ENCODE data around the gene ATP13A4. TPM values are rescaled to one million over a fixed set of nuclear protein-coding genes. Genes with fewer than 3 reads are reported as not detected.
A peak's percentile ranks its signal among the peaks of the same experiment; 100 is the strongest.

The ATP13A4 gene
- polyA plus RNA-seq, 1 donor from 2014 or later, result 6.2 TPM

DNA sequence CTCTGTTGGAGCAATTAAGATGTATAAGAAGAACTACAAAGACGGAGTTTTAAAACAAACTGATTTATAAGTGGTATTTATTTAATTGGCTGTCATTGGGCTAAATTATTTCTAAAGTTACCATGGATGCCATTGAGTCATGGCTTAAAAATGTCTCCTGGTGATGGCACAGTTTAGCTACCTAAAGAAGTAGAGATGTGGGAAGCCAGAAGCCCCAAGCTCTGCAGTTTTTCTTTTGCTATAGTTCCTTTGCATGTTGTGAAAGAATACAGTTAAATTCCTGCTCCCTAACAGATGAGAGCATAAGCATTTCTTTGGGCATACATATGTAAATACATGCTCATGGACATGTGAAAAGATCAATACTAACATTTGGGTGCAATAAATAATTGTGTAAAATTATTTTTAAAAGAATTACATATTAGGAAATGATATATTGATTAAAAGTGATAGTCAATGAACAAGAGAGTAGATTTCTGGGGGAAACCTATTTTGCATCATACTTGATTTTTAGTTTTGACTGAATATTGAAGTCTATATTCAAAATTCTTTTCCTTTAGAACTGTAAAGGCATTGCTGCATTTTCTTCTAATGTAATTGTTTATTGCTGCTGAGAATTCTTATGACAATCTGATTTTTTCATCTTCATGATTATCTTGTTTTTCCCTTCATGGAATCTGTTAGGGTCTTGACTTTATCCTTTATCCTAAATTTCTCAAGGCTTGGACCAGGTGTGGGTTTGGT lies 40.4 kb upstream of the ATP13A4 start:
- H3K4me2 ChIP-seq (ENCODE audit: low read length), result peak overlapping the region; percentile 35
- no peaks in the 10 kb centered on the region for H4K20me1 ChIP-seq (ENCODE audit: insufficient read depth)
- no peak overlapping the region for H3K27ac ChIP-seq (ENCODE audit: low read length)
- TF ChIP-seq TAF1 (IDR thresholded peaks at IDR 0.05; ENCODE audit: low read depth), result no peak
- TF ChIP-seq RAD21 (conservative IDR thresholded peaks at IDR 0.05), result no peak
- no peak for TF ChIP-seq EZH2 (IDR thresholded peaks at IDR 0.05; ENCODE audit: borderline replicate concordance, insufficient read depth, low read length, poor library complexity, severe bottlenecking)
- TF ChIP-seq EP300 (conservative IDR thresholded peaks at IDR 0.05; ENCODE audit: poor library complexity, severe bottlenecking), result no peak
- TF ChIP-seq, protein P1, sequence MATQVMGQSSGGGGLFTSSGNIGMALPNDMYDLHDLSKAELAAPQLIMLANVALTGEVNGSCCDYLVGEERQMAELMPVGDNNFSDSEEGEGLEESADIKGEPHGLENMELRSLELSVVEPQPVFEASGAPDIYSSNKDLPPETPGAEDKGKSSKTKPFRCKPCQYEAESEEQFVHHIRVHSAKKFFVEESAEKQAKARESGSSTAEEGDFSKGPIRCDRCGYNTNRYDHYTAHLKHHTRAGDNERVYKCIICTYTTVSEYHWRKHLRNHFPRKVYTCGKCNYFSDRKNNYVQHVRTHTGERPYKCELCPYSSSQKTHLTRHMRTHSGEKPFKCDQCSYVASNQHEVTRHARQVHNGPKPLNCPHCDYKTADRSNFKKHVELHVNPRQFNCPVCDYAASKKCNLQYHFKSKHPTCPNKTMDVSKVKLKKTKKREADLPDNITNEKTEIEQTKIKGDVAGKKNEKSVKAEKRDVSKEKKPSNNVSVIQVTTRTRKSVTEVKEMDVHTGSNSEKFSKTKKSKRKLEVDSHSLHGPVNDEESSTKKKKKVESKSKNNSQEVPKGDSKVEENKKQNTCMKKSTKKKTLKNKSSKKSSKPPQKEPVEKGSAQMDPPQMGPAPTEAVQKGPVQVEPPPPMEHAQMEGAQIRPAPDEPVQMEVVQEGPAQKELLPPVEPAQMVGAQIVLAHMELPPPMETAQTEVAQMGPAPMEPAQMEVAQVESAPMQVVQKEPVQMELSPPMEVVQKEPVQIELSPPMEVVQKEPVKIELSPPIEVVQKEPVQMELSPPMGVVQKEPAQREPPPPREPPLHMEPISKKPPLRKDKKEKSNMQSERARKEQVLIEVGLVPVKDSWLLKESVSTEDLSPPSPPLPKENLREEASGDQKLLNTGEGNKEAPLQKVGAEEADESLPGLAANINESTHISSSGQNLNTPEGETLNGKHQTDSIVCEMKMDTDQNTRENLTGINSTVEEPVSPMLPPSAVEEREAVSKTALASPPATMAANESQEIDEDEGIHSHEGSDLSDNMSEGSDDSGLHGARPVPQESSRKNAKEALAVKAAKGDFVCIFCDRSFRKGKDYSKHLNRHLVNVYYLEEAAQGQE (IDR thresholded peaks at IDR 0.05; ENCODE audit: borderline replicate concordance), result no peak
- TF ChIP-seq, protein P2, sequence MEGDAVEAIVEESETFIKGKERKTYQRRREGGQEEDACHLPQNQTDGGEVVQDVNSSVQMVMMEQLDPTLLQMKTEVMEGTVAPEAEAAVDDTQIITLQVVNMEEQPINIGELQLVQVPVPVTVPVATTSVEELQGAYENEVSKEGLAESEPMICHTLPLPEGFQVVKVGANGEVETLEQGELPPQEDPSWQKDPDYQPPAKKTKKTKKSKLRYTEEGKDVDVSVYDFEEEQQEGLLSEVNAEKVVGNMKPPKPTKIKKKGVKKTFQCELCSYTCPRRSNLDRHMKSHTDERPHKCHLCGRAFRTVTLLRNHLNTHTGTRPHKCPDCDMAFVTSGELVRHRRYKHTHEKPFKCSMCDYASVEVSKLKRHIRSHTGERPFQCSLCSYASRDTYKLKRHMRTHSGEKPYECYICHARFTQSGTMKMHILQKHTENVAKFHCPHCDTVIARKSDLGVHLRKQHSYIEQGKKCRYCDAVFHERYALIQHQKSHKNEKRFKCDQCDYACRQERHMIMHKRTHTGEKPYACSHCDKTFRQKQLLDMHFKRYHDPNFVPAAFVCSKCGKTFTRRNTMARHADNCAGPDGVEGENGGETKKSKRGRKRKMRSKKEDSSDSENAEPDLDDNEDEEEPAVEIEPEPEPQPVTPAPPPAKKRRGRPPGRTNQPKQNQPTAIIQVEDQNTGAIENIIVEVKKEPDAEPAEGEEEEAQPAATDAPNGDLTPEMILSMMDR (IDR thresholded peaks at IDR 0.05; ENCODE audit: poor library complexity, severe bottlenecking), result no peak
- no peak for TF ChIP-seq SMC3 (conservative IDR thresholded peaks at IDR 0.05; ENCODE audit: poor library complexity)
- no peaks in the 10 kb centered on the region for H3K9me3 ChIP-seq (ENCODE audit: low read length)
- peaks cover 50% of the 10 kb centered on the region for H3K79me2 ChIP-seq (replicated peaks; ENCODE audit: insufficient read depth, low read length)
- no peak overlapping the region for H3K9ac ChIP-seq (ENCODE audit: low read length)
- H3F3A ChIP-seq (ENCODE audit: insufficient read depth, low read length, poor library complexity, severe bottlenecking), result no peaks in the 10 kb centered on the region
- no peak overlapping the region for H2AFZ ChIP-seq (ENCODE audit: low read depth, low read length)
- H3K27me3 ChIP-seq (ENCODE audit: insufficient read depth, low read depth, low read length), result no peaks in the 10 kb centered on the region
- H3K4me3 ChIP-seq (ENCODE audit: low read length), result peak overlapping the region; percentile 80
- no peaks in the 10 kb centered on the region for H3K9me2 ChIP-seq (ENCODE audit: insufficient read depth, low read length)
- H3K36me3 ChIP-seq (ENCODE audit: insufficient read depth, low read length), result no peaks in the 10 kb centered on the region

DNA sequence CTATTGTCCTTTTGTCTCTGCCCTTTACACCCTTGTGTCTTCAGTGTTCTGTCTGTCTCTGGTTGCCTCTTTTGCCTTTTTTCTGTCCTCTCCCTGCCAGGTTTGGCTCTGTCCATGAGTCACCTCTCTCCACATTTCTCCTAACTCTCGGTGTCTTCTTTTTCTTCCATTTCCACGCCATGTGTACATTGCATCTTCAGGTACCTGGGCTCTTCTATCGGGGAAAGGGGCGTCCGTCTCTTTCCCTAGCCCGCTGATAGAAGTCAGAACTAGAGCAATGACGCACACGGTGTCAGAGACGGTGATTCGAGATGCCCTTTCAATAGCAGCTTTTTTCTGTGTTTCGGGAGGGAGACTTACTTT lies 39.0 kb upstream of the ATP13A4 start:
- TF ChIP-seq RAD21 (conservative IDR thresholded peaks at IDR 0.05) (no peak), MXI1 (conservative IDR thresholded peaks at IDR 0.05; ENCODE audit: poor library complexity, severe bottlenecking) (peak; percentile 53), POLR2AphosphoS5 (IDR thresholded peaks at IDR 0.05) (peak; percentile 60)
- peaks cover 50% of the 10 kb centered on the region for H3K79me2 ChIP-seq (replicated peaks; ENCODE audit: insufficient read depth, low read length)
- peak overlapping the region; percentile 90 for H3K9ac ChIP-seq (ENCODE audit: low read length)
- peak overlapping the region; percentile 84 for H3K27ac ChIP-seq (ENCODE audit: low read length)
- H3K4me3 ChIP-seq (ENCODE audit: low read length), result peak overlapping the region; percentile 80
- no peaks in the 10 kb centered on the region for H3K36me3 ChIP-seq (ENCODE audit: insufficient read depth, low read length)
- H3K4me2 ChIP-seq (ENCODE audit: low read length), result peak overlapping the region; percentile 65
- no peaks in the 10 kb centered on the region for H3K9me2 ChIP-seq (ENCODE audit: insufficient read depth, low read length)
- H3K27me3 ChIP-seq (ENCODE audit: insufficient read depth, low read depth, low read length), result no peaks in the 10 kb centered on the region
- H3K9me3 ChIP-seq (ENCODE audit: low read length), result no peaks in the 10 kb centered on the region
- H2AFZ ChIP-seq (ENCODE audit: low read depth, low read length), result peak overlapping the region; percentile 99
- no peaks in the 10 kb centered on the region for H3F3A ChIP-seq (ENCODE audit: insufficient read depth, low read length, poor library complexity, severe bottlenecking)
- H4K20me1 ChIP-seq (ENCODE audit: insufficient read depth), result no peaks in the 10 kb centered on the region
